RPMI7951 (cell line): Measurements from ENCODE around the gene AZGP1. TPM values are rescaled to one million over a fixed set of nuclear protein-coding genes. Genes with fewer than 3 reads are reported as not detected.
"Not testable (repeated sequence)": the region's sequence is repeated elsewhere in the genome, so short reads cannot be mapped to it uniquely, and the experiment has no call there.

Source experiments
- DNase-seq: peaks from one replicate; pipeline ENCODE4 v3.0.0-alpha.2; 2012; ENCODE audit warnings: low read depth
- total RNA-seq: library from RNA; depleted of rRNA; stranded (reverse); fragments of >200 nt; shearing (Covaris generic); gene quantifications from 2 replicates; pipeline ENCODE4 v1.2.3, GENCODE V29; 2014; rRNA removed

The AZGP1 gene
- 2.1 and 2.2 TPM in 2 replicates for total RNA-seq

DNA sequence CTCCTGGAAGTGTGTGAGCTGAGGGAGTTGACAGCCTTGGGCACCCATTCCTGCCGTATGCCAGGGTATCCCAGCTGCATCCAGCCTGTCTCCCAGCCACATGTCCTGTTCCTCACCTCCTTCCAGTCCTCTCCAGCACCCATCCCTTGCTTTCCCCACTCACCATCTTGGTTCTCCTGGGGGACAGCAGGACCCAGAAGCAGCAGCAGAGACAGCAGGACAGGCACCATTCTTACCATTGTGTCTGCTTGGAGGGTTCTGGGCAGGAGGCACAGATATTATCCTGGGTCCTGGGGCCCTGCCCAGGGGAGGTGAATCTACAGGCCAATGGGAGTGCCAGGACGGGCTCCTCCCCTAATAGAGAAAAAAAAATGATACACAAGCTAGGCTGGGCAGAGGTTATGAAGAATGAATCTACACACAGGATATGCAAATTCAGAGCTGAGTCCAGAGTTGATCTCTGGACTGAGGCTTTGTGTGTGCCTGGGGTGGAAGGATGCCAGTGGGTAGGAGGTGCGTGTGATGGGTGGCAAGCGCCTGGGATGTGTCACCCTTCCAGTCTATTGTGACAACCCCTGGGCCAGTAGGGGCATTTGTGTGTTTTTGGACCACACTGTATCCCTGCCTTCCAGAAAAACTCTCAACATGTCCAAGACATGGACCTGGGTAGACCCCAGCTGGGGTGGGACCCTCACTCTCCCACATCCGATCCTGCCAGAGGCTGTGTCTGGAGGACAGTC, at the start of gene AZGP1:
TSS of gene AZGP1 (minus strand) at position 250 of the 740 bp plus-strand sequence. CDS start at position 239, 11 bp downstream.
- peak; percentile 52 for DNase-seq

DNA sequence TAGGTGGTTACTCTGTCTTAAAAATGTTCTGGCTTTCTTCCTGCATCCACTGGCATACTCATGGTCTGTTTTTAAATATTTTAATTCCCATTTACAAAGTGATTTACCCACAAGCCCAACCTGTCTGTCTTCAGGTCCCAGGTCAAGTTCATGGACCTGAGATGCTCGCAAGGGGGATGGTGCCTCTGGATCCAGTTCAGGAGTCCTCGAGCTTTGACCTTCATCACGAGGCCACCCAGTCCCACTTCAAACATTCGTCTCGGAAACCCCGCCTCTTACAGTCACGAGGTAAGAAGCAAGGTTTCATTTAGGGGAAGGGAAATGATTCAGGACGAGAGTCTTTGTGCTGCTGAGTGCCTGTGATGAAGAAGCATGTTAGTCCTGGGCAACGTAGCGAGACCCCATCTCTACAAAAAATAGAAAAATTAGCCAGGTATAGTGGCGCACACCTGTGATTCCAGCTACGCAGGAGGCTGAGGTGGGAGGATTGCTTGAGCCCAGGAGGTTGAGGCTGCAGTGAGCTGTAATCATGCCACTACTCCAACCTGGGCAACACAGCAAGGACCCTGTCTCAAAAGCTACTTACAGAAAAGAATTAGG, 48.3 kb upstream of the AZGP1 start:
- no peak for DNase-seq

DNA sequence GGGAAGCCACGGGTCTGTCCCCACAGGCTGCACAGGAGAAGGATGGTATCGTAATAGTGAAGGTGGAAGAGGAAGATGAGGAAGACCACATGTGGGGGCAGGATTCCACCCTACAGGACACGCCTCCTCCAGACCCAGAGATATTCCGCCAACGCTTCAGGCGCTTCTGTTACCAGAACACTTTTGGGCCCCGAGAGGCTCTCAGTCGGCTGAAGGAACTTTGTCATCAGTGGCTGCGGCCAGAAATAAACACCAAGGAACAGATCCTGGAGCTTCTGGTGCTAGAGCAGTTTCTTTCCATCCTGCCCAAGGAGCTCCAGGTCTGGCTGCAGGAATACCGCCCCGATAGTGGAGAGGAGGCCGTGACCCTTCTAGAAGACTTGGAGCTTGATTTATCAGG, 47.7 kb upstream of the AZGP1 start:
- DNase-seq = no peak

DNA sequence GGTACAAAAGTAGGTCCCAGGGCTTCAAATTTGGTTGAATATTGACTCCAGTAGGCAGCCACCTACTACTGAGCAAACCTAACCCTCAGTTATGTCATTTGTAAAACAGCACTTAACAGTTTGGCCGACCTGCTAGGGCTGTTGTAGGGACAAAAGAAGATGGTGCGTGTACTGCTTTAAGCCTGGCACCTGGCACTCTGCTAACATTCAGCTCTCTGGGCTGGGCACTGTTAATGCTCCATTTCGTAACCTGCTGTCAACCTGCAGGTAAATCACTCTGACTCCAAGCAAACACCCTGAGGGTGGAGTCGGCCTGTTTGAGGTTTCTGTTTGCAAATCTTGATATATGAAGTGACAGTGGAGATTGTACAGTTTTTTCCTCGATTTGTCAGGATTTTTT, 46.8 kb upstream of the AZGP1 start:
- DNase-seq = no peak

DNA sequence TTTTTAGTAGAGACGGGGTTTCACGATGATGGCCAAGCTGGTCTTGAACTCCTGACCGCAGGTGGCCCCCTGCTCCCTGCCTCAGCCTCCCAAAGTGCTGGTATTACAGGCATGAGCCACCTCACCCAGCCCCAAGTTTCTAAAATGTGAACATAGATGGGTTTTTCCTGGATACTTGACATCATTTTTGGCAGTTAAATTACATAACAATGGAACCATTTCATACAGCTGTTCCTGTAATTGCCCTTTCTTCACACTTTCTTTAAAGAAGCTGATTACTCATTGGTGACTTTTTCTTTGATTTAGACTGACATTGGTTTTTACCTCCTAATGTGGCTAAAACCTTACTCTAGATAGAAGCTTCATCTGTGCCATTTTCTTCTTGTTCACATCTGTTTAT, 45.5 kb upstream of the AZGP1 start:
- no peak for DNase-seq

DNA sequence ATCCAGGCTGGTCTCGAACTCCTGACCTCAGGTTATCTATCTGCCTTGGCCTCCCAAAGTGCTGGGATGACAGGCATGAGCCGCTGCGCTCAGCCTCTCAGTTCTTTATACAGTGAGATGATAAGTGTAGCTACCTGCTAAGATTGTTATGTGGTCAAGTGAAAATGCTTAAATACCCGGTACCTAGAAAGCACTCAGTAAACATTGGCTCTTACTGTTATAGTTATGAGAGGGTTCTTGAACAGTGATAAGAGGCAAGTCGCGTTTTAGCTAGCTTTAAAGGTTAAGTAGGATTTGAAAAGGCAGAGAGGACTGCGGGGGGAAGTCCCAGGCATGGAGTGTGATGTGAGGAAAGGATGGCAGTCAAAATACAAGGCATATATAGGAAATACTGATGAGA, 44.1 kb upstream of the AZGP1 start:
- no peak for DNase-seq

DNA sequence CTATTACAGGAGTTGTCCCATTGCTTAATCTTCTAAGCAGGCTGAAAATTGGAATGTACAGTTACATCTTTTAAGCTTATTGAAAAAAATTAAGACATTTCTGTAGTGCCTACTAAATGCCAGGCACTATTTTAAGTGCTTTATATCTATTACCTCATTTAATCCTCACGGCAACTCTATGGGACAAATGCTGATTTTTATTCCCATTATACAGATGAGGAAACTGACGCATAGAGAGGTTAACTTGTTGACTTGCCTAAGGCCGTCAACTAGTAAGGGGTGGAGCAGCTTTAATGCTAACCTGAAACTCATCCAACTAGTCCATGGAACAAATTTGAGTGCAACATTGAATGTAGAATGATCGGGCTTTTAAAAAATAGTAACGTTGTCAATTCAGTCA, 42.0 kb upstream of the AZGP1 start:
- no peak for DNase-seq

DNA sequence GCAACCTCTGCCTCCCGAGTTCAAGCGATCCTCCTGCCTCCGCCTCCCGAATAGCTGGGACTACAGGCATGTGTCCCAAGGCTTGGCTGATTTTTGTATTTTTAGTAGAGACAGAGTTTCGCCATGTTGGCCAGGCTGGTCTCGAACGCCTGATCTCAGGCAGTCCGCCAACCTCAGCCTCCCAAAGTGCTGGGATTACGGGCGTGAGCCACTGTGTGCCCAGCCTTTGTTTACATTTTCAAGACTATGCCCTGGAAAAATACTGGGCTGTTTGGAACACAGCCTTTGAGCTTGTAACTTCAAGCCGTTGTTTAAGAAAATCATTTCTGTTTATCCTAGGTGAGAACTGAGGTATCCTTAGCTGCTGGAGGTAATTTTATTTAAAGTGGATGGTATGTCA, 41.5 kb upstream of the AZGP1 start:
- no peak for DNase-seq

DNA sequence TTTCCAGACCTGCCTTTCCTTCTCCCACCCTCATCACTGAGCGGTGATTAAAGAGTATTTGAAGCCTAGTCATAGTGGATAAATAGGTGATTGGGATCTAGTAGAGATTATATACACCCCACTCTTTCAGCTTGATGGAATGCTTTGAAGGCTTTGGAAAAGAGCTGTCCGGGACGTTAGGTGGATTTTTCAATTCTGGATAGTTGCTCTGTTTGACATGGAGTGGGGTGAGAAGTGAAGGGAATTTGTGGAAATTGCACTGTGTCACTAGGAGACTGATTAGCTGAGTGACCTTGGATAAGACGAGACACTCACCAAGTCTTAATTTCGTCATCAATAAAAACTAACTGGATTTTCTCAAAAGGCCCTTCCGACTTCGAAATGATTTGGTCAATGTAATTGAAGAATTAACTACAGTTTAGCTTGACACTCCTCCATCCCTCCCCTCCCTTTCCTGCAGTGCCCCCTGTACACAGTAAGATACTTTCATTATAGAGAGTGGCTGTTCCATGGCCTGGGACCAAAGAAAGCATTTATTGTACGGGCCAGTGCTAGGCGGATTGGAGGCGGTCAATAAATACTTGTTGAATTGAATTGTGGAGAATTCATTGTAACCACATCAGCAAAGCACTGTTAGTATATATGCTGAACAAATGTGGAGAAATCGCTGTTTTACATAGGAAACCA, 40.5 kb upstream of the AZGP1 start:
- peak; percentile 49 for DNase-seq

DNA sequence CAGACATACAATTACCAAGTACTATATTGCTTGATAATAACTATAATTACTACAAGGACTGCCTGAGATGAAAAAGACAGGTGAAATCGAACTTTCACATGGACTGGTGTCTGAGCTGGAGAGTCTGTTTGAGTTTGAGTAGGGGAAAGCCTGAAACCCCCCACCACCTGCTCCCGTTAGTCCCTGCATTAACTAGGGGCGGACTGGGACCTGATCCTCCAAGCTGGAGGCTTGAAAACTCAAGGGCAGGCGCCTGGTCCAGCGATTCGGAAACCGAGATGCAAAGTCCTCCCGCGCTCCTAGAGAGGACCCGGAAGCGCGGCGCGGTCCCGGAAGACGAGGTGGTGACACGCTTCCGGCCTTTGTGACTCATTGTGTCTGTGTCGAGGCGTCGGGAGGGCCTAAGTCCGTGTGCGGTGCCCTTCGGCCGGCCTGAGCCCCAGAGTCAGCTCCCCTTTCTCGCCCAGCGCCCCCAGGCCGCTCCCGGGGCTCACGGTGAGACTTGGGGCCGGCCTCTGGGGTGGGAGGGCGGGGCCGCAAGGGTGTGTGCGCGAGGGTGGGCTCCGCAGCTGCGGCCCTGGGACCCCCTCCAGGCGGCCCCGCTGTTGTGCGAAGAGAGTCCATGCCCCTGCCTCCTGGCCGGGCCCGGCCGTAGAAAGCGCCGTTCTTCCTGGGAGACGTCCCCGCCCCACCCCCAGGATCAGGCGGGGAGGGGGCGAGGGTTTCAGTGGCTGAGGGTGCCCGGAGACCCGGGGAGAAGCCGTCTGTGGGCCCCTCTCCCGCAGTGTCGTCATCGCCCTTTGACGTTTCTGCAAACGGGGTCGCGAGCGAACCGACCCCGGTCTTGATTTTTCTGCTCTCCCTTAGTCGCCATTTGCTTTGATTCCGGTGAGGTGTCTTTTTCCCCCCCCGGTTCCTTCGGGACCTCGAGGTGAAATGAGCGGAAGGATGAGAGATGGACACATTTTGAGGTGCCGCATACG, 39.7 kb upstream of the AZGP1 start, which contains the start of gene ZKSCAN1:
TSS of gene ZKSCAN1 (plus strand) at position 365 of the 983 bp plus-strand sequence. CDS start 7,911 bp downstream, outside the sequence.
- peak; percentile 93 for DNase-seq

DNA sequence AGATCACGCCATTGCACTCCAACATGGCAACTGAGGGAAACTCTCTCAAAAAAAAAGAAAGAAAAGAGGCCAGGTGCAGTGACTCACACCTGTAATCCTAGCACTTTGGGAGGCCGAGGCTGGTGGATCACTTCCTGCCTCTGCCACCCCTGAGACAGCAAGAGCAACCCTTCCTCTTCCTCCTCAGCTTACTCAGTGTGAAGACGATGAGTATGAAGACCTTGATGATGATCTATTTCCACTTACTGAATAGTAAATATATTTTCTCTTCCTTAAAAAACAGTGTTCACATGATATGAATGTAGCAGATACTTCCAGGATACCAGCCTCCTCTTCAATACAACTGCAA, 37.5 kb upstream of the AZGP1 start:
- no peak for DNase-seq

DNA sequence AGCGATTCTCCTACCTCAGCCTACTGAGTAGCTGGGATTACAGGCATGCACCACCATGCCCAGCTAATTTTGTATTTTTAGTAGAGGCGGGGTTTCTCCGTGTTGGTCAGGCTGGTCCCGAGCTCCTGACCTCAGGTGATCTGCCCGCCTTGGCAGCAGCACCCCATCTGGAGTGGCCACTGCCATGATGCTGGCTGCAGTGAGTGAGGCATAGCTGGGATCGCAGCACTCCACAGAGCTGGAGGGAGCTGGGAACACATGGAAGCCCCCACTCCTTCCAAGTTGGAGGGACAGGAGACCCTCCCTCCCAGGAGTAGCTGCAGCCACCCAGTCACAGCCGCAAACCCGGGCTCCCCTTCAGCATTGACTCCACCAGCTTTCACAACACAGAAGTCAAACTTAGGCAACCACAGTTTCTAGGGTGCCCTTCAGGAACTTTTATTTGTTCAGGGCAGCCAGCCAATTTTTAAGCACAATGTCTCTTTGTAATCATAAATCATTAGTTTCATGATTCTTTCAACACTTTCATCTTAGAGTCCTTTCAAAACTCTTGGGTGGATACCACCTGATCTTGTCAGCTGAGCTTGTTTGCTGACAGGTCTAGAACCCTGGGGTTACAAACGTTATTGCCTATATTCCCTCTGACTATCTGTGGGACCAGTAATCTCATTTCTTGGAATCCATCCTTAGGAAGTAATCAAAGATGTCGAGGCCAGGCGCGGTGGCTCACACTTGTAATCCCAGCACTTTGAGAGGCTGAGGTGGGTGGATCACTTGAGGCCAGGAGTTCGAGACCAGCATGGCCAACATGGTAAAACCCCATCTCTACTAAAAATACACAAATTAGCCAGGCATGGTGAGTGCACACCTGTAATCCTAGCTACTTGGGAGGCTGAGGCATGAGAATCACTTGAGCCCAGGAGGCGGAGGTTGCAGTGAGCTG, 36.8 kb upstream of the AZGP1 start:
- DNase-seq = not testable (repeated sequence)

DNA sequence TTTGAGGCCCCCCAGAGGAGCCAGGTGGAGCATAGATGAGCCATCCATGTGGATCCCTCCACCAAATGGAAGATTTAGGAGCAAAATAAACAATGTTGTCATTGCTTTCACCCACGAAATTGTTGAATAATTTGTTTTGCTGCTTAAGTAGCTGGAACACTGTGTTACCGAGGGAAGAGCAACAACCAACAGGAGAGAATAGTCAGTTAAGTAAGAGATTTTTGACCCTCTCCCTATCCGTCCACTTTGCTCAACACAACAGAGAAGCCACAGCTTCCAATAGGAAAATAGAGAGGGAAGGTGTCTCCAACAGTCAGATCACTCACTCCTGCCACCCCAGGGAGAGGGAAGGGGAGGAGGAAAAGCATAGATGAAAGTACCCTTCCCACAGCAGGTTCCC, 35.7 kb upstream of the AZGP1 start:
- no peak for DNase-seq

DNA sequence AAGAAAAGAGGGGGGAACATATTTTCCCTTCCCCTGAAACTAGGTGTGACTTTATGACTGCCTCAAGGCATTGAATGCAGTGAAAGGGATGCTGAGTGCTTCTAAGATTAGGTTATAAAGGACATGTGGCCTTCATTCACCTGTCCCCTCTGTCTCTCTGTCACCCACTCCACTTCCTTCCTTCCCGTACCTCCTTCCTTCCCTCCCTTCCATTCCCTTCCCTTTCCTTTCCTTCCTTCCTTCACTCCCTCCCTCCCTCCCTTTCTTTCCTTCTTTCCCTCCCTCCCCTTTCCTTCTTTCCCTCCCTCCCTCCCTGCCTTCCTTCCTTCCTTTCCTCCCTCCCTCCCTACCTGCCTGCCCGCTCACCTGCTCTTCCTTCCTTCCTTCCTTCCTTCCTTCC, 35.1 kb upstream of the AZGP1 start:
- no peak for DNase-seq

DNA sequence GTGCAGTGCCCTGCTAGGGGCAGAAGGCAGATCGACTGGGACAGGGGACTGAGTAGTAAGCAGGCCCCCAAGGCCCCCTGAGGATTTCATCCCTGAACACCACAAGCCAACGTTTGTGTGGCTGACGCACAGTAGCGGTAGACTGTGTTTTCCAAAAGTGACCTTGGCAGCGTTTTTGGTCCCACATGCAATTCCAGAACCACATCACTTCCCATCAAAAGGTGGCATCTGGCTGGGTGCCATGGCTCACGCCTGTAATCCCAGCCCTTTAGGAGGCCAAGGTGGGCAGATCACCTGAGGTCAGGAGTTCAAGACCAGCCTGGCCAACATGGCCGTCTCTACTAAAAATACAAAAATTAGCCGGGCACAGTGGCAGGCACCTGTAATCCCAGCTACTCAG, 34.1 kb upstream of the AZGP1 start:
- not testable (repeated sequence) for DNase-seq

DNA sequence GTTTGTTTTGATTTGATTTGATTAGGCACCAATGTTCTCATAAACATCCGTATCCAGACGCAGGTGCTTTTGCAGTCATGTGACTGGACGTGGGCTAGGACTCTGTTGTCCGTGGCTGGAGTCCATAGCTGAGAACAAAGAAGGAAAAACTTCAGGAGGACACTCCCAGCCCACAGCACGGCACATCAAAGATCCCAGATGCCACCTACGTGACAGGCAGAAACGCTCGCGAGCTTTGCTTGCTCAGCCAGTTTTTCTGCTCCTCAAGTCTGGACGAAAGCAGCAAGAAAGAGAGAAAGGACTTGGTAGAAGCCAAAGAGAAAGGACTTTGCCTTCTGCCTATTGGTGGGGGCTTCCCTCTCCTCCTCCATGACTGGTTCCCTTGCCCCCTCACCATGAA, 32.7 kb upstream of the AZGP1 start:
- no peak for DNase-seq

DNA sequence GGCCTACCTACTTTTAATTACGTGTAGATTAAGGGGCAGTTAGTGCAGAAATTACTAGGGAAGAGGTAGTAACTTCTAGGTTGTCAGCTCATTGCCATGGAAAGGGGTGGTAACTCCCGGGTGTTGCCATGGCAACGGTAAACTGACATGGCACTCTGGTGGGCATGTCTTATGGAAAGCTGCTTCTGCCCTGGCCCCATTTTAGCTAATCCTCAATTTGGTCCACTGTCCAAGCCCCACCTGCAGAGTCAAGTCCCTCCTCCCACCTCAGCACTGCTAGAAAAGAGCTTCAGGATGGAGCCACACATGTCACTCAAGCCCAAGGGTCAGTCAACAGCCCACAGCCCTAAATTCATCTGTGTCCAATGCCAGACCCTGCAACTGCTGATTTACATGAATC, 32.1 kb upstream of the AZGP1 start:
- no peak for DNase-seq

DNA sequence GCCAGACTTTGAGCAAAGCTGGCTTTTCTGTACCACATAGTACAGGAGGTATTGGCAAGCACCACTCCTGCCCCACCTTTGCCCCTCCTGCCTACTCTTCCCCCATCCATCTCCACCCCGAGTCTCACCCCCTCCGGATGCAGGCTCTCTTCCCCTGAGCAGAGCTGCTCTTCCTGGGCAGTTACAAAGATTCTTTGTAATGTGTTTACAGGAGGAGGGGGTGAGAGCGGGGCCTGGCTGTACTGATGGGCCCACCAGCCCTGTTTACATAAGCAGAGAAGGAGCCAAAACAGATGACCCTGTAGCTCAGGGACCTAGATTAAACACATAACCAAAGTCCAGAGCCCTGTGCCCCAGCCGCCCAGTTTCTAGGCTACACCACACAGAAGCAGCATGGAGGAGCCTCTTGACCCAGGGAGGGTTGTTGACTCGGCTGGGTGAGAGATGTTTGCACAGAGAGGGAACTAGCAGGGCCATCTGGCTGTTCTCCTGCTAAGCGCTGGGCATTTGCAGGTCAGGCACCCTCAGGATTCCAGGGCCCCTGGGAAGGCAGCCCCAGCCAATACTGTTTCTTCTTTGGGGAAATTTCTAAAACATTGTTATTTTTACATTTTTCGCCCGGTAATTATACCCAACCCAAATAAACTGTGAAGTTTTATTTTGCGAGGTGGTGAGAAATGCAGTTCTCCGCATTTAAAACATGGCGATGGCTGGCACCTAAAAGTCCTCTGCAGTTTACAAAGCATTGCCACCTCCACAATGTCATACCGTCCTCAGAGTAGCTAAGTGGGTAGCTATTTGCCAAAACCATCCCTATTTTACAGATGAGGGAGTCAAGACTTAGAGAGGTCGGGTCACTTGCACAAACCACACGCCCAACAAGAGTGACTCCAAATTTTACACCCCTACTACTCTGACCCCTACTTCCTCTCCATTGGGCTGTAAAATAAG, 28.2 kb upstream of the AZGP1 start:
- DNase-seq = no peak

DNA sequence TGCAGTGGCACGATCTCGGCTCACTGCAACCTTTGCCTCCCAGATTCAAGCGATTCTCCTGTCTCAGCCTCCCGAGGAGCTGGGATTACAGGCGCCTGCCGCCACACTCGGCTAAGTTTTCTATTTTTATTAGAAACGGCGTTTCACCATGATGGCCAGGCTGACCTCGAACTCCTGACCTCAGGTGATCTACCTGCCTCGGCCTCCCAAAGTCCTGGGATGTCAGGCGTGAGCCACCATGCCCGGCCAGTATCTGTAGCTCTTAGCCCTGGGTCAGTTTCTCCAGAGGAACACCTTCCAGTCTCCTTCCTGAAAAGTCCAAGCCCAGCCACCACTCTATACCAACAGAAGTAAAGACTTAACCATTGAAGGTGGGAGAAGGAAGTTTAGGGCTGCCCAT, 24.4 kb upstream of the AZGP1 start:
- no peak for DNase-seq
